22Rv1 (cell line): ENCODE measurements around the gene TRMT2A.

Source experiments
- CTCF ChIP-seq: fragments of 450-650 bp; IDR thresholded peaks from 2 replicates; pipeline ENCODE4 v1.5.1; 2017; ENCODE audit warnings: mild to moderate bottlenecking
- ZFX ChIP-seq: fragments of 450-650 bp; IDR thresholded peaks from 2 replicates; pipeline ENCODE4 v1.6.1; 2017; ENCODE audit warnings: antibody characterized with exemption, borderline replicate concordance

- TF ChIP-seq CTCF (no peak), ZFX (no peak)
Measured at GRCh38 chr22:20080776-20081654, 36.0 kb downstream of the TRMT2A start.
